Retinal pigment epithelial cell (primary cell): ENCODE data around the gene BRCA2.
A peak's percentile ranks its signal among the peaks of the same experiment; 100 is the strongest.

Experiments used
- DNase-seq: peaks from one replicate; pipeline ENCODE4 v3.0.0-alpha.2; 2010; ENCODE audit warnings: low read depth
- H3K4me3 ChIP-seq: 2 replicates; pipeline ENCODE4 v1.5.1; 2011; ENCODE audit warnings: mild to moderate bottlenecking, low read length, control low read depth, moderate library complexity
- CTCF ChIP-seq: conservative IDR thresholded peaks from 2 replicates; pipeline ENCODE4 v1.5.1; 2011; ENCODE audit warnings: low read depth, low read length, control low read depth, inconsistent platforms

Gene BRCA2

GRCh38 chr13:32427852-32428580, 112.7 kb downstream of the BRCA2 start, which contains the start of gene N4BP2L1:
TSS of gene N4BP2L1 (minus strand) at chr13:32428130. CDS start at chr13:32428082, 48 bp downstream.
- H3K4me3 ChIP-seq, result peak within 1 kb of the TSS; percentile 67
- no peak for DNase-seq
- no peak for TF ChIP-seq CTCF

- peak overlapping the region; percentile 67 for H3K4me3 ChIP-seq
- DNase-seq, result no peak
- no peak for TF ChIP-seq CTCF
These were observed 113.5 kb downstream of the BRCA2 start for GRCh38 chr13:32428581-32429432.

- H3K4me3 ChIP-seq, result no peak overlapping the region
- TF ChIP-seq CTCF, result no peak
- no peak for DNase-seq
These were observed 114.2 kb downstream of the BRCA2 start for GRCh38 chr13:32429433-32429909.

GRCh38 chr13:32430018-32430747, 114.9 kb downstream of the BRCA2 start:
- TF ChIP-seq CTCF, result no peak
- no peak overlapping the region for H3K4me3 ChIP-seq
- DNase-seq, result no peak

- TF ChIP-seq CTCF, result no peak
- no peak for DNase-seq
- no peak overlapping the region for H3K4me3 ChIP-seq
These were observed 116.1 kb downstream of the BRCA2 start for GRCh38 chr13:32431361-32431760.

- no peak for TF ChIP-seq CTCF
- no peak for DNase-seq
- H3K4me3 ChIP-seq, result no peak overlapping the region
These were observed 117.5 kb downstream of the BRCA2 start for GRCh38 chr13:32432856-32433255.
